GM10248 (cell line): ENCODE results near the gene SLC7A7.

Experiments
- CTCF ChIA-PET: fragments of 300-600 bp; sonication (Branson Sonifier 250); formaldehyde crosslinking; extraction: SDS; loops from one replicate; lab custom pipeline; 2021; ENCODE audit warnings: antibody characterized with exemption; lab: Yijun Ruan, JAX
- POLR2A ChIA-PET: fragments of 350-650 bp; sonication (Branson Sonifier 250); formaldehyde crosslinking; extraction: SDS; loops from one replicate; lab custom pipeline; 2020; ENCODE audit warnings: antibody characterized with exemption; lab: Yijun Ruan, JAX
- DNase-seq: peaks from one replicate; pipeline ENCODE4 v3.0.0; 2012; ENCODE audit errors: extremely low spot score
- TF ChIP-seq, protein P1 (sequence below): IDR thresholded peaks from 2 replicates; pipeline ENCODE4 v1.5.1; 2012; ENCODE audit warnings: mild to moderate bottlenecking, low read depth; ENCODE audit errors: extremely low read depth, missing control alignments, control extremely low read depth

SLC7A7 gene

DNA sequence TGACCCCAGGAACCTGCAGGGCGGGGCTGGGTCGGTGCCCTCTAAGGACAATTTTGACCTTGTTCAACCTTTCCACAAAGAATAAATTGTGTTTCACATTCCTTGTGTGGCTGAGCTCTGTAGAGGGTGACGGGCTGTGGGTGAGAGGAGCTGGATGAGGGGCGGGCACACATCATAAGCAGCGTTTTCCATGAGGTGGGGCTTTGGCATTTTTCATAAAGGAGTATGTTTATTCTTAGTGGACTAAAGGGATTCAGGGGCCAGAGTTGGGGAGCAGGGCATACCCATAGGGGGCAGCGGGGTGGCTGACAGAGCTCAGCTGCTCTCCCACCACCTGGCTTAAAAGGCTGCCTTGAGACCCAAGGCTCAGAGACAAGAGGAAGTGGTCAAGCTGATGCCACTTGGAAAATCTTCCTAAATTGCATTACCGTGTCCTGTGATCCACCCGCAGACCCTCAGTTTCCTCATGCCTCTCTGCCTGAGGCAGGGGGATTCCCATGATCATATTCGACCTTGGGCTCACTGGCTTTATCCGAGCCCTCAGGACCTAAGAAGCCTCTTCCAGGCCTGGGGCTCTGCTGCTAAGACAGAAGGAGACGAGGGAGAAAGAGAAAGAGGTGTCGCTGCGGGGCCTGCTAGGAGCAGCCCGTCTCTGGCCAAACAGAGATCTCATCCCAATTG lies 32.6 kb upstream of the SLC7A7 start:
- ChIA-PET CTCF (interaction anchor here (0.9 to 17.4 kb wide), 8 partner anchors 13 to 292 kb away, joined by 3 to 262 read pairs (median 6); partner anchors contain the start of gene SLC7A7), POLR2A (no interaction called here)
- TF ChIP-seq, protein P1, sequence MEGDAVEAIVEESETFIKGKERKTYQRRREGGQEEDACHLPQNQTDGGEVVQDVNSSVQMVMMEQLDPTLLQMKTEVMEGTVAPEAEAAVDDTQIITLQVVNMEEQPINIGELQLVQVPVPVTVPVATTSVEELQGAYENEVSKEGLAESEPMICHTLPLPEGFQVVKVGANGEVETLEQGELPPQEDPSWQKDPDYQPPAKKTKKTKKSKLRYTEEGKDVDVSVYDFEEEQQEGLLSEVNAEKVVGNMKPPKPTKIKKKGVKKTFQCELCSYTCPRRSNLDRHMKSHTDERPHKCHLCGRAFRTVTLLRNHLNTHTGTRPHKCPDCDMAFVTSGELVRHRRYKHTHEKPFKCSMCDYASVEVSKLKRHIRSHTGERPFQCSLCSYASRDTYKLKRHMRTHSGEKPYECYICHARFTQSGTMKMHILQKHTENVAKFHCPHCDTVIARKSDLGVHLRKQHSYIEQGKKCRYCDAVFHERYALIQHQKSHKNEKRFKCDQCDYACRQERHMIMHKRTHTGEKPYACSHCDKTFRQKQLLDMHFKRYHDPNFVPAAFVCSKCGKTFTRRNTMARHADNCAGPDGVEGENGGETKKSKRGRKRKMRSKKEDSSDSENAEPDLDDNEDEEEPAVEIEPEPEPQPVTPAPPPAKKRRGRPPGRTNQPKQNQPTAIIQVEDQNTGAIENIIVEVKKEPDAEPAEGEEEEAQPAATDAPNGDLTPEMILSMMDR: peak; percentile 18
- no peak for DNase-seq

DNA sequence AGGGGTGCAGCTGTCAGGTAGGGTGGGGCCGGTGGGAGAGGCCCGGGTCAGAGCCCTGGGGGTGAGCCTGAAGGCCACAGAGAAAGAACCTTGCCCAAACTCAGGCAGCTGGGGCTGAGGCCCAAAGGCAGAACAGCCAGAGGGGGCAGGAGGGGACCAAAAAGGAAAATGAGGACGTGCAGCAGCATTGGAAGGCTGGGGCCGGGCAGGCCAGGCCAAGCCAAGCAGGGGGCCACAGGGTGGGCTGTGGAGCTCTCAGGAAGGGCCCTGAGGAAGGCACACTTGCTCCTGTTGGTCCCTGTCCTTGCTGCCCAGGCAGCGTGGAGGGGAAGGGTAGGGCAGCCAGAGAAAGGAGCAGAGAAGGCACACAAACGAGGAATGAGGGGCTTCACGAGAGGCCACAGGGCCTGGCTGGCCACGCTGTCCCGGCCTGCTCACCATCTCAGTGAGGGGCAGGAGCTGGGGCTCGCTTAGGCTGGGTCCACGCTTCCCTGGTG lies 31.6 kb upstream of the SLC7A7 start:
- POLR2A ChIA-PET: no interaction called here
- TF ChIP-seq, protein P1: no peak
- CTCF ChIA-PET: interaction anchor here (0.9 to 17.4 kb wide), 2 partner anchors 29 to 189 kb away, joined by 4 to 262 read pairs; partner anchors contain the start of gene SLC7A7
- no peak for DNase-seq

DNA sequence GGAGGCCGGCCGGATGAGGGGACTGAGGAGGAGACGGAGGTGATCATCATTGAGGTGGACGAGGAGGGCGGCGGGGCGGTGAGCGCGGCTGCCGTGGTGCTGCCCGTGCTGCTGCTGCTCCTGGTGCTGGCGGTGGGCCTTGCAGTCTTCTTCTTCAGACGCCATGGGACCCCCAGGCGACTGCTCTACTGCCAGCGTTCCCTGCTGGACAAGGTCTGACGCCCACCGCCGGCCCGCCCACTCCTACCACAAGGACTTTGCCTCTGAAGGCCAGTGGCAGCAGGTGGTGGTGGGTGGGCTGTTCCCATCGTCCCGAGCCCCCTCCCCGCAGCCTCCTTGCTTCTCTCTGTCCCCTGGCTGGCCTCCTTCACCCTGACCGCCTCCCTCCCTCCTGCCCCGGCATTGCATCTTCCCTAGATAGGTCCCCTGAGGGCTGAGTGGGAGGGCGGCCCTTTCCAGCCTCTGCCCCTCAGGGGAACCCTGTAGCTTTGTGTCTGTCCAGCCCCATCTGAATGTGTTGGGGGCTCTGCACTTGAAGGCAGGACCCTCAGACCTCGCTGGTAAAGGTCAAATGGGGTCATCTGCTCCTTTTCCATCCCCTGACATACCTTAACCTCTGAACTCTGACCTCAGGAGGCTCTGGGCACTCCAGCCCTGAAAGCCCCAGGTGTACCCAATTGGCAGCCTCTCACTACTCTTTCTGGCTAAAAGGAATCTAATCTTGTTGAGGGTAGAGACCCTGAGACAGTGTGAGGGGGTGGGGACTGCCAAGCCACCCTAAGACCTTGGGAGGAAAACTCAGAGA lies 30.8 kb upstream of the SLC7A7 start:
- ChIA-PET POLR2A (no interaction called here), CTCF (interaction anchor here (0.9 to 17.4 kb wide), 6 partner anchors 9 to 68 kb away, joined by 3 to 262 read pairs (median 8); partner anchors contain the start of gene SLC7A7)
- TF ChIP-seq, protein P1: no peak

DNA sequence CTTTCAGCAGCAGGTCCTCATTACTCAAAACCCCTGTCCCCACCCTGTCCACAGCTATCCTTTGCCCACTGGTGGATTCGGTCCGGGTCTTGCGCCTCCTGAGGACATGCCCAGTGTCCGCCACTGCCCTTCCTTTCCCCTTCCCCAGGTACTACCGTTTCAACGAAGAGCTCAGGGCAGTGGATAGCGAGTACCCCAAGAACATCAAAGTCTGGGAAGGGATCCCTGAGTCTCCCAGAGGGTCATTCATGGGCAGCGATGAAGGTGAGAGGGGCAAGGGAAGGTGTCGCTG lies 29.8 kb upstream of the SLC7A7 start:
- TF ChIP-seq, protein P1: no peak
- ChIA-PET POLR2A (no interaction called here), CTCF (interaction anchor here (0.6 to 9.8 kb wide), 11 partner anchors 8 to 274 kb away, joined by 3 to 49 read pairs (median 4); partner anchors contain the start of gene ABHD4)
- DNase-seq: no peak

More for the DNA sequence above, 30.8 kb upstream of the SLC7A7 start:
- DNase-seq: no peak

DNA sequence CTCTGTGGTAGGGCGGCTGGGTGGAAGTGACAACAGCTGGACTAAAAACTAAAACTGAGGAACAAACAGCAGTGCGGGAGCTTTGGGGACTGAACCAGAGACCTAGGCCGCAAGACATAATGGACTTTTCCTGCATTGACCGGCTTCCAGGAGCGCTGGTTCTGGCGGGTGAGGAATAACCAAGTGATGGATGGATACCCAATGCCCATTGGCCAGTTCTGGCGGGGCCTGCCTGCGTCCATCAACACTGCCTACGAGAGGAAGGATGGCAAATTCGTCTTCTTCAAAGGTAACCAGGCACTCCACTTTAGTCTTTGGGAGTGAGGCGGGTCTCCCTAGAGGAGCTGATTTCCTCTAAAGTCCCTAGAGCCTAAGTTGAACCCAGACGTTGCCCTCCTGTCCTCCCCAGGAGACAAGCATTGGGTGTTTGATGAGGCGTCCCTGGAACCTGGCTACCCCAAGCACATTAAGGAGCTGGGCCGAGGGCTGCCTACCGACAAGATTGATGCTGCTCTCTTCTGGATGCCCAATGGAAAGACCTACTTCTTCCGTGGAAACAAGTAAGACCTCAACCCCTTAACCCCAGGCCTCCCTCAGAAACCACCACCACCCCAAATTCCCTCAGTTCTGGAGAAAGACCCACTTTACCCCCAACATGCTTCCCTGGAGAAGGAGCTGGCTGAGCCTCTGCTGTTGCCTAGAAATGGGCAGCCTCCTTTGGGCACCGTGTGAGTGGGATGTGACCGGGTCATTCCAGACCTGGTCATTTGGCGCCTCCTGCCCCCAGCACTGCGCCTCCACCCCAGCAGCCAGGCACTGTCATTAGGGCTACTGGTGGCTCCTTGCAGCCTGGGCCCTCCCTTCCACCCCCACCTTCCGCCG lies 29.2 kb upstream of the SLC7A7 start:
- TF ChIP-seq, protein P1: no peak
- ChIA-PET POLR2A (no interaction called here), CTCF (interaction anchor here (0.7 to 9.8 kb wide), 9 partner anchors 9 to 274 kb away, joined by 3 to 49 read pairs (median 4); partner anchors contain the start of gene ABHD4)
- DNase-seq: no peak
